ENCODE results near the gene SOCS3. TPM values are rescaled to one million over a fixed set of nuclear protein-coding genes. Genes with fewer than 3 reads are reported as not detected.
A peak's percentile ranks its signal among the peaks of the same experiment; 100 is the strongest.

SOCS3 gene
- total and polyA plus RNA-seq, 2 experiments from 2014 or later = 13.2 to 32.9 TPM

DNA sequence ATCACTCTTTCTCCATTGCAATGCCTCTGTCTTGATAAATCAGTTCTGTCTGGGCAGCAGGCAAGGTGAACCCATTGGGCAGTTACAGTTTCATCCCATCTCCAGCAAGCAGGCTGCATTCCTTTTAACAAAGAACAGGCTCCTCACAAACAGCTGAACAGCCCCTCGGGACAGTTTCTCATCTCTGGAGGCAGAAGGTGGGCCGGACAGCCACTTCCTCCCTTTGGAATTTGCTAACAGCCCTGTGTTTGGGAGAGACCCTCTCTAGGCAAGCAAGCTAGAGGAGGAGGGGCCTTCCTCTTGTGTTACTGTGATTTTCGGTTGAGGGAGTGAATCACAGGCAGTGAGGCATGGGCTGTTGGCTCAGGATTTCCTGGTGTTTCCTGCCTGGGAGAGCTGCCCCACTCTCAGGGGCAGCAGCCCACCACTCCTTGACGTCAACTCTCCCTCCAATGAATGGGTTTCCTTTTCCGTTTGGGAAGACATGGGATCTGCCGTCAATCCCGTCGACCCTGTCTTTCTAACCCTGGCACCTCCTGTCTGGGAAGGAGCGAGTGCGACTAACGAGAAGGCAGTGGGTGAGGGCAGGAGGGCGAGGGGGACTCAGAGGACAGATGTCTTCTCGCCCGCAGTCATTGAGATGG lies 14.9 kb upstream of the SOCS3 start:
- Mint-ChIP-seq H3K27me3 (ENCODE audit: insufficient read depth, low read depth, poor library complexity) (peaks cover 24% of the 10 kb centered on the region), H3K4me3 (peak overlapping the region; percentile 58), H3K4me1 (peaks cover 61% of the 10 kb centered on the region), H3K9me3 (no peaks in the 10 kb centered on the region), H3K36me3 (ENCODE audit: low read depth) (peaks cover 4% of the 10 kb centered on the region; the same call in 1 of the 3 replicates), H3K27ac (peak overlapping the region; percentile 98)
- H3K4me2 ChIP-seq = peak overlapping the region; percentile 4
- ATAC-seq (peak; percentile 71), DNase-seq (ENCODE audit: low spot score) (peak; percentile 84)
- H3K79me2 ChIP-seq (replicated peaks; ENCODE audit: insufficient read depth) = peaks cover 12% of the 10 kb centered on the region
- H3K4me3 ChIP-seq = 0 out of 2 replicates have a peak overlapping the region, but pooled peaks have one; percentile 24
- H4K20me1 ChIP-seq (replicated peaks; ENCODE audit: insufficient read depth) = peaks cover 9% of the 10 kb centered on the region; the same call in 1 of the 2 replicates
- TF ChIP-seq, protein P1, sequence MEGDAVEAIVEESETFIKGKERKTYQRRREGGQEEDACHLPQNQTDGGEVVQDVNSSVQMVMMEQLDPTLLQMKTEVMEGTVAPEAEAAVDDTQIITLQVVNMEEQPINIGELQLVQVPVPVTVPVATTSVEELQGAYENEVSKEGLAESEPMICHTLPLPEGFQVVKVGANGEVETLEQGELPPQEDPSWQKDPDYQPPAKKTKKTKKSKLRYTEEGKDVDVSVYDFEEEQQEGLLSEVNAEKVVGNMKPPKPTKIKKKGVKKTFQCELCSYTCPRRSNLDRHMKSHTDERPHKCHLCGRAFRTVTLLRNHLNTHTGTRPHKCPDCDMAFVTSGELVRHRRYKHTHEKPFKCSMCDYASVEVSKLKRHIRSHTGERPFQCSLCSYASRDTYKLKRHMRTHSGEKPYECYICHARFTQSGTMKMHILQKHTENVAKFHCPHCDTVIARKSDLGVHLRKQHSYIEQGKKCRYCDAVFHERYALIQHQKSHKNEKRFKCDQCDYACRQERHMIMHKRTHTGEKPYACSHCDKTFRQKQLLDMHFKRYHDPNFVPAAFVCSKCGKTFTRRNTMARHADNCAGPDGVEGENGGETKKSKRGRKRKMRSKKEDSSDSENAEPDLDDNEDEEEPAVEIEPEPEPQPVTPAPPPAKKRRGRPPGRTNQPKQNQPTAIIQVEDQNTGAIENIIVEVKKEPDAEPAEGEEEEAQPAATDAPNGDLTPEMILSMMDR (conservative IDR thresholded peaks at IDR 0.05; ENCODE audit: low read depth in 2 of 2) = no peak
- TF ChIP-seq, protein P2, sequence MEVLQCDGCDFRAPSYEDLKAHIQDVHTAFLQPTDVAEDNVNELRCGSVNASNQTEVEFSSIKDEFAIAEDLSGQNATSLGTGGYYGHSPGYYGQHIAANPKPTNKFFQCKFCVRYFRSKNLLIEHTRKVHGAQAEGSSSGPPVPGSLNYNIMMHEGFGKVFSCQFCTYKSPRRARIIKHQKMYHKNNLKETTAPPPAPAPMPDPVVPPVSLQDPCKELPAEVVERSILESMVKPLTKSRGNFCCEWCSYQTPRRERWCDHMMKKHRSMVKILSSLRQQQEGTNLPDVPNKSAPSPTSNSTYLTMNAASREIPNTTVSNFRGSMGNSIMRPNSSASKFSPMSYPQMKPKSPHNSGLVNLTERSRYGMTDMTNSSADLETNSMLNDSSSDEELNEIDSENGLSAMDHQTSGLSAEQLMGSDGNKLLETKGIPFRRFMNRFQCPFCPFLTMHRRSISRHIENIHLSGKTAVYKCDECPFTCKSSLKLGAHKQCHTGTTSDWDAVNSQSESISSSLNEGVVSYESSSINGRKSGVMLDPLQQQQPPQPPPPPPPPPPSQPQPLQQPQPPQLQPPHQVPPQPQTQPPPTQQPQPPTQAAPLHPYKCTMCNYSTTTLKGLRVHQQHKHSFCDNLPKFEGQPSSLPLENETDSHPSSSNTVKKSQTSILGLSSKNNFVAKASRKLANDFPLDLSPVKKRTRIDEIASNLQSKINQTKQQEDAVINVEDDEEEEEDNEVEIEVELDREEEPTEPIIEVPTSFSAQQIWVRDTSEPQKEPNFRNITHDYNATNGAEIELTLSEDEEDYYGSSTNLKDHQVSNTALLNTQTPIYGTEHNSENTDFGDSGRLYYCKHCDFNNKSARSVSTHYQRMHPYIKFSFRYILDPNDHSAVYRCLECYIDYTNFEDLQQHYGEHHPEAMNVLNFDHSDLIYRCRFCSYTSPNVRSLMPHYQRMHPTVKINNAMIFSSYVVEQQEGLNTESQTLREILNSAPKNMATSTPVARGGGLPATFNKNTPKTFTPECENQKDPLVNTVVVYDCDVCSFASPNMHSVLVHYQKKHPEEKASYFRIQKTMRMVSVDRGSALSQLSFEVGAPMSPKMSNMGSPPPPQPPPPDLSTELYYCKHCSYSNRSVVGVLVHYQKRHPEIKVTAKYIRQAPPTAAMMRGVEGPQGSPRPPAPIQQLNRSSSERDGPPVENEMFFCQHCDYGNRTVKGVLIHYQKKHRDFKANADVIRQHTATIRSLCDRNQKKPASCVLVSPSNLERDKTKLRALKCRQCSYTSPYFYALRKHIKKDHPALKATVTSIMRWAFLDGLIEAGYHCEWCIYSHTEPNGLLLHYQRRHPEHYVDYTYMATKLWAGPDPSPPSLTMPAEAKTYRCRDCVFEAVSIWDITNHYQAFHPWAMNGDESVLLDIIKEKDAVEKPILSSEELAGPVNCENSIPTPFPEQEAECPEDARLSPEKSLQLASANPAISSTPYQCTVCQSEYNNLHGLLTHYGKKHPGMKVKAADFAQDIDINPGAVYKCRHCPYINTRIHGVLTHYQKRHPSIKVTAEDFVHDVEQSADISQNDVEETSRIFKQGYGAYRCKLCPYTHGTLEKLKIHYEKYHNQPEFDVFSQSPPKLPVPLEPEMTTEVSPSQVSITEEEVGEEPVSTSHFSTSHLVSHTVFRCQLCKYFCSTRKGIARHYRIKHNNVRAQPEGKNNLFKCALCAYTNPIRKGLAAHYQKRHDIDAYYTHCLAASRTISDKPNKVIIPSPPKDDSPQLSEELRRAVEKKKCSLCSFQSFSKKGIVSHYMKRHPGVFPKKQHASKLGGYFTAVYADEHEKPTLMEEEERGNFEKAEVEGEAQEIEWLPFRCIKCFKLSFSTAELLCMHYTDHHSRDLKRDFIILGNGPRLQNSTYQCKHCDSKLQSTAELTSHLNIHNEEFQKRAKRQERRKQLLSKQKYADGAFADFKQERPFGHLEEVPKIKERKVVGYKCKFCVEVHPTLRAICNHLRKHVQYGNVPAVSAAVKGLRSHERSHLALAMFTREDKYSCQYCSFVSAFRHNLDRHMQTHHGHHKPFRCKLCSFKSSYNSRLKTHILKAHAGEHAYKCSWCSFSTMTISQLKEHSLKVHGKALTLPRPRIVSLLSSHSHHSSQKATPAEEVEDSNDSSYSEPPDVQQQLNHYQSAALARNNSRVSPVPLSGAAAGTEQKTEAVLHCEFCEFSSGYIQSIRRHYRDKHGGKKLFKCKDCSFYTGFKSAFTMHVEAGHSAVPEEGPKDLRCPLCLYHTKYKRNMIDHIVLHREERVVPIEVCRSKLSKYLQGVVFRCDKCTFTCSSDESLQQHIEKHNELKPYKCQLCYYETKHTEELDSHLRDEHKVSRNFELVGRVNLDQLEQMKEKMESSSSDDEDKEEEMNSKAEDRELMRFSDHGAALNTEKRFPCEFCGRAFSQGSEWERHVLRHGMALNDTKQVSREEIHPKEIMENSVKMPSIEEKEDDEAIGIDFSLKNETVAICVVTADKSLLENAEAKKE (CRISPR knock-in tag; IDR thresholded peaks at IDR 0.05) = no peak
- TF ChIP-seq ZNF331 (CRISPR knock-in tag; IDR thresholded peaks at IDR 0.05; ENCODE audit: low read depth) (no peak), NANOG (IDR thresholded peaks at IDR 0.05; ENCODE audit: borderline replicate concordance) (no peak), ZNF114 (CRISPR knock-in tag; IDR thresholded peaks at IDR 0.05) (no peak), JUNB (IDR thresholded peaks at IDR 0.05; ENCODE audit: unreplicated experiment) (no peak), EZH2 (IDR thresholded peaks at IDR 0.05; ENCODE audit: low read depth, unreplicated experiment) (no peak), CREB1 (CRISPR knock-in tag; IDR thresholded peaks at IDR 0.05; ENCODE audit: low read depth) (no peak), STAT1 (IDR thresholded peaks at IDR 0.05; ENCODE audit: unreplicated experiment) (no peak), POLR2AphosphoS5 (IDR thresholded peaks at IDR 0.05; ENCODE audit: low read depth) (no peak), EZH2phosphoT487 (IDR thresholded peaks at IDR 0.05; ENCODE audit: unreplicated experiment) (no peak)
- TF ChIP-seq, protein P3, sequence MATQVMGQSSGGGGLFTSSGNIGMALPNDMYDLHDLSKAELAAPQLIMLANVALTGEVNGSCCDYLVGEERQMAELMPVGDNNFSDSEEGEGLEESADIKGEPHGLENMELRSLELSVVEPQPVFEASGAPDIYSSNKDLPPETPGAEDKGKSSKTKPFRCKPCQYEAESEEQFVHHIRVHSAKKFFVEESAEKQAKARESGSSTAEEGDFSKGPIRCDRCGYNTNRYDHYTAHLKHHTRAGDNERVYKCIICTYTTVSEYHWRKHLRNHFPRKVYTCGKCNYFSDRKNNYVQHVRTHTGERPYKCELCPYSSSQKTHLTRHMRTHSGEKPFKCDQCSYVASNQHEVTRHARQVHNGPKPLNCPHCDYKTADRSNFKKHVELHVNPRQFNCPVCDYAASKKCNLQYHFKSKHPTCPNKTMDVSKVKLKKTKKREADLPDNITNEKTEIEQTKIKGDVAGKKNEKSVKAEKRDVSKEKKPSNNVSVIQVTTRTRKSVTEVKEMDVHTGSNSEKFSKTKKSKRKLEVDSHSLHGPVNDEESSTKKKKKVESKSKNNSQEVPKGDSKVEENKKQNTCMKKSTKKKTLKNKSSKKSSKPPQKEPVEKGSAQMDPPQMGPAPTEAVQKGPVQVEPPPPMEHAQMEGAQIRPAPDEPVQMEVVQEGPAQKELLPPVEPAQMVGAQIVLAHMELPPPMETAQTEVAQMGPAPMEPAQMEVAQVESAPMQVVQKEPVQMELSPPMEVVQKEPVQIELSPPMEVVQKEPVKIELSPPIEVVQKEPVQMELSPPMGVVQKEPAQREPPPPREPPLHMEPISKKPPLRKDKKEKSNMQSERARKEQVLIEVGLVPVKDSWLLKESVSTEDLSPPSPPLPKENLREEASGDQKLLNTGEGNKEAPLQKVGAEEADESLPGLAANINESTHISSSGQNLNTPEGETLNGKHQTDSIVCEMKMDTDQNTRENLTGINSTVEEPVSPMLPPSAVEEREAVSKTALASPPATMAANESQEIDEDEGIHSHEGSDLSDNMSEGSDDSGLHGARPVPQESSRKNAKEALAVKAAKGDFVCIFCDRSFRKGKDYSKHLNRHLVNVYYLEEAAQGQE (IDR thresholded peaks at IDR 0.05; ENCODE audit: unreplicated experiment) = no peak
- TF ChIP-seq, protein P4, sequence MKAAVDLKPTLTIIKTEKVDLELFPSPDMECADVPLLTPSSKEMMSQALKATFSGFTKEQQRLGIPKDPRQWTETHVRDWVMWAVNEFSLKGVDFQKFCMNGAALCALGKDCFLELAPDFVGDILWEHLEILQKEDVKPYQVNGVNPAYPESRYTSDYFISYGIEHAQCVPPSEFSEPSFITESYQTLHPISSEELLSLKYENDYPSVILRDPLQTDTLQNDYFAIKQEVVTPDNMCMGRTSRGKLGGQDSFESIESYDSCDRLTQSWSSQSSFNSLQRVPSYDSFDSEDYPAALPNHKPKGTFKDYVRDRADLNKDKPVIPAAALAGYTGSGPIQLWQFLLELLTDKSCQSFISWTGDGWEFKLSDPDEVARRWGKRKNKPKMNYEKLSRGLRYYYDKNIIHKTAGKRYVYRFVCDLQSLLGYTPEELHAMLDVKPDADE (IDR thresholded peaks at IDR 0.05) = no peak
- no peaks in the 10 kb centered on the region for H3K27me3 ChIP-seq (ENCODE audit: insufficient read depth)
- no peaks in the 10 kb centered on the region for H3K36me3 ChIP-seq (ENCODE audit: insufficient read depth)
- H2AFZ ChIP-seq = peak overlapping the region; percentile 9
- H3K27ac ChIP-seq (ENCODE audit: low read depth) = peak overlapping the region; percentile 84
- peaks cover 39% of the 10 kb centered on the region for H3F3A ChIP-seq (replicated peaks; ENCODE audit: low read depth)
- peaks cover 53% of the 10 kb centered on the region for H3K4me1 ChIP-seq (ENCODE audit: insufficient read depth)
- no peaks in the 10 kb centered on the region for H3K9me2 ChIP-seq (ENCODE audit: insufficient read depth)
